ENCODE measurements around the gene WDR18.
"Not testable (repeated sequence)": the region's sequence is repeated elsewhere in the genome, so short reads cannot be mapped to it uniquely, and the experiment has no call there.

The WDR18 gene

GRCh38 chr19:950352-951066 is 33.6 kb upstream of the WDR18 start:
- DNase-seq (ENCODE audit: low spot score): no peak

- DNase-seq (ENCODE audit: low spot score): no peak
These were observed 32.0 kb upstream of the WDR18 start for GRCh38 chr19:952049-952679.

- no peak for DNase-seq (ENCODE audit: low spot score)
These were observed 31.3 kb upstream of the WDR18 start for GRCh38 chr19:952680-953444.

- DNase-seq (ENCODE audit: low spot score): no peak
These were observed 30.5 kb upstream of the WDR18 start for GRCh38 chr19:953445-954271.

- no peak for DNase-seq (ENCODE audit: low spot score)
These were observed 29.9 kb upstream of the WDR18 start for GRCh38 chr19:954272-954671.

GRCh38 chr19:954672-955494 is 29.3 kb upstream of the WDR18 start:
- no peak for DNase-seq (ENCODE audit: low spot score)

GRCh38 chr19:955803-956765 is 28.1 kb upstream of the WDR18 start:
- DNase-seq (ENCODE audit: low spot score): no peak

- DNase-seq (ENCODE audit: low spot score): no peak
These were observed 27.2 kb upstream of the WDR18 start for GRCh38 chr19:956766-957440.

- DNase-seq (ENCODE audit: low spot score): not testable (repeated sequence)
These were observed 26.6 kb upstream of the WDR18 start for GRCh38 chr19:957578-957977.

GRCh38 chr19:958967-959855 is 24.9 kb upstream of the WDR18 start:
- DNase-seq (ENCODE audit: low spot score): no peak

- no peak for DNase-seq (ENCODE audit: low spot score)
These were observed 24.1 kb upstream of the WDR18 start for GRCh38 chr19:960020-960419.

- no peak for DNase-seq (ENCODE audit: low spot score)
These were observed 23.6 kb upstream of the WDR18 start for GRCh38 chr19:960601-960938.

GRCh38 chr19:961866-962620 is 22.1 kb upstream of the WDR18 start:
- DNase-seq (ENCODE audit: low spot score): no peak

GRCh38 chr19:962683-963400 is 21.3 kb upstream of the WDR18 start:
- no peak for DNase-seq (ENCODE audit: low spot score)

GRCh38 chr19:963486-963951 is 20.6 kb upstream of the WDR18 start:
- no peak for DNase-seq (ENCODE audit: low spot score)

- no peak for DNase-seq (ENCODE audit: low spot score)
These were observed 20.0 kb upstream of the WDR18 start for GRCh38 chr19:964116-964520.
